Measurements from ENCODE around the gene ABR. TPM values are rescaled to one million over a fixed set of nuclear protein-coding genes. Genes with fewer than 3 reads are reported as not detected.

ABR gene
- total RNA-seq, 1 donor from 2014 or later: 70.9 TPM

DNA sequence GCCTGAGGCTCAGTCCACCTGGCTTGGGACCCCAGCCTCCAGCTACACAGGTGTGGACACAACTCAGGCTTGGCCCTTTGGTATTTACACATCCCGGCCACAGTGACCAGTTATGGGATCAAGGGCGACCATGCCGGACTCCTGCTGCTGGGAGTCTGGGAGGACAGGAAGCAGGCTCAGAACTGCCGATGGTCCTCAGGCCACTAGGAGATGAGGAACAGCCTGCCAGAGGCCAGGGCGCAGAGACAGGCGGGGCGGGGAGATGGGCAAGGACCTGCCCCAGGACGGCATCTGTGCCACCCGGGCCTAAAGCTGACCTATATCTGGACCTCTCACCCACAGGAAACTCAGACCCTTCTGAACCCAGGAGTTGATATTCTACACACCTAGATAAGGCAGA is 212.7 kb downstream of the ABR start:
- no peaks in the 10 kb centered on the region for H3K9me3 ChIP-seq (ENCODE audit: insufficient read depth, low read depth, low read length)
- Mint-ChIP-seq H3K9me3 (ENCODE audit: unreplicated experiment) (no peaks in the 10 kb centered on the region), H3K4me1 (ENCODE audit: low read depth, unreplicated experiment) (peaks cover 39% of the 10 kb centered on the region), H3K36me3 (ENCODE audit: low read depth, unreplicated experiment) (peaks cover 16% of the 10 kb centered on the region), H3K27me3 (ENCODE audit: low read depth, unreplicated experiment) (no peaks in the 10 kb centered on the region), H3K4me3 (ENCODE audit: unreplicated experiment) (no peak overlapping the region), H3K27ac (ENCODE audit: unreplicated experiment) (no peak overlapping the region)
- TF ChIP-seq, protein P1, sequence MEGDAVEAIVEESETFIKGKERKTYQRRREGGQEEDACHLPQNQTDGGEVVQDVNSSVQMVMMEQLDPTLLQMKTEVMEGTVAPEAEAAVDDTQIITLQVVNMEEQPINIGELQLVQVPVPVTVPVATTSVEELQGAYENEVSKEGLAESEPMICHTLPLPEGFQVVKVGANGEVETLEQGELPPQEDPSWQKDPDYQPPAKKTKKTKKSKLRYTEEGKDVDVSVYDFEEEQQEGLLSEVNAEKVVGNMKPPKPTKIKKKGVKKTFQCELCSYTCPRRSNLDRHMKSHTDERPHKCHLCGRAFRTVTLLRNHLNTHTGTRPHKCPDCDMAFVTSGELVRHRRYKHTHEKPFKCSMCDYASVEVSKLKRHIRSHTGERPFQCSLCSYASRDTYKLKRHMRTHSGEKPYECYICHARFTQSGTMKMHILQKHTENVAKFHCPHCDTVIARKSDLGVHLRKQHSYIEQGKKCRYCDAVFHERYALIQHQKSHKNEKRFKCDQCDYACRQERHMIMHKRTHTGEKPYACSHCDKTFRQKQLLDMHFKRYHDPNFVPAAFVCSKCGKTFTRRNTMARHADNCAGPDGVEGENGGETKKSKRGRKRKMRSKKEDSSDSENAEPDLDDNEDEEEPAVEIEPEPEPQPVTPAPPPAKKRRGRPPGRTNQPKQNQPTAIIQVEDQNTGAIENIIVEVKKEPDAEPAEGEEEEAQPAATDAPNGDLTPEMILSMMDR (IDR thresholded peaks at IDR 0.05; ENCODE audit: insufficient read depth, low read depth, low read length): no peak
- no peak for TF ChIP-seq EZH2 (IDR thresholded peaks at IDR 0.05; ENCODE audit: insufficient read depth, low read length)
- peaks cover 98% of the 10 kb centered on the region for H3K79me2 ChIP-seq (ENCODE audit: insufficient read depth, low read length)
- no peak overlapping the region for H3K4me2 ChIP-seq (ENCODE audit: low read length)
- H4K20me1 ChIP-seq (ENCODE audit: insufficient read depth, low read length): peaks cover 93% of the 10 kb centered on the region
- DNase-seq (ENCODE audit: low read depth): no peak
- H3K27ac ChIP-seq (ENCODE audit: low read depth, low read length): no peak overlapping the region
- H3K27me3 ChIP-seq (ENCODE audit: insufficient read depth, low read length): peaks cover 3% of the 10 kb centered on the region
- H2AFZ ChIP-seq (ENCODE audit: low read depth, low read length): no peak overlapping the region
- no peak overlapping the region for H3K9ac ChIP-seq (ENCODE audit: low read length)
- FAIRE-seq: no peak
- H3K4me3 ChIP-seq (ENCODE audit: insufficient read depth, low read depth, low read length): no peak overlapping the region
- no peaks in the 10 kb centered on the region for H3K36me3 ChIP-seq (ENCODE audit: insufficient read depth, low read length)
- H3K4me1 ChIP-seq (ENCODE audit: insufficient read depth, low read length): peaks cover 17% of the 10 kb centered on the region

DNA sequence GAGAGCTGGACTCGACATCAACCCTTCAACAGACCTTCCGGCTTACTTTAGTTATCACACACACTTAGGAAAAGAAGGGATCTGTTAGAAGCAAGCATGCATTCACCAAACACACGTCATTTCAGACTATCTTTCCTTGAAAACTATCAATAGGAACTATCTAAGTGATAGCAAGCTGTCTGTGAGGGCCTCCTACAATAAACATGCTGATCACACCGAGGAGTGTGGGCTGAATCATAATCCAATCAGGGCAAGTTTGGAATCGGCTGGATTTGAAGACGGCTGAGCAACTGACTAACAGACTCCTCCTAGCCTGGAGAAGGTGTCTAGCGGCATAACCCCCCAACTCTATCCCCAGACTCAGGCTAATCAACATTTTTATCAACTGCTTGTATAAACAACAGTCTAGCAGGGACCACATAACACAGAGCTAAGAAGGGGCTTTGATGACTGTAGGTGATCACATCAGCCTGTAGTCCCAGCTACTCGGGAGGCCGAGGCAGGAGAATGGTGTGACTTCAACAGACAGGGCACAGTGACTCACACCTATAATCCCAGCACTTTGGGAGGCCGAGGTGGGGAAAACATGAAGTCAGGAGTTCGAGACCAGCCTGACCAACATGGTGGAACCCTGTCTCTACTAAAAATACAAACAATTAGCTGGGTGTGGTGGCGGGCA is 214.3 kb downstream of the ABR start:
- Mint-ChIP-seq H3K9me3 (ENCODE audit: unreplicated experiment) (no peaks in the 10 kb centered on the region), H3K27me3 (ENCODE audit: low read depth, unreplicated experiment) (no peaks in the 10 kb centered on the region), H3K36me3 (ENCODE audit: low read depth, unreplicated experiment) (peaks cover 15% of the 10 kb centered on the region), H3K27ac (ENCODE audit: unreplicated experiment) (no peak overlapping the region), H3K4me1 (ENCODE audit: low read depth, unreplicated experiment) (peaks cover 44% of the 10 kb centered on the region), H3K4me3 (ENCODE audit: unreplicated experiment) (no peak overlapping the region)
- TF ChIP-seq, protein P1 (IDR thresholded peaks at IDR 0.05; ENCODE audit: insufficient read depth, low read depth, low read length): no peak
- TF ChIP-seq EZH2 (IDR thresholded peaks at IDR 0.05; ENCODE audit: insufficient read depth, low read length): no peak
- Histone ChIP-seq H3K4me3 (ENCODE audit: insufficient read depth, low read depth, low read length) (no peak overlapping the region), H2AFZ (ENCODE audit: low read depth, low read length) (no peak overlapping the region), H3K9ac (ENCODE audit: low read length) (peak overlapping the region; percentile 2), H3K27me3 (ENCODE audit: insufficient read depth, low read length) (peaks cover 3% of the 10 kb centered on the region), H4K20me1 (ENCODE audit: insufficient read depth, low read length) (peaks cover 89% of the 10 kb centered on the region), H3K4me2 (ENCODE audit: low read length) (peak overlapping the region; percentile 32), H3K36me3 (ENCODE audit: insufficient read depth, low read length) (no peaks in the 10 kb centered on the region), H3K4me1 (ENCODE audit: insufficient read depth, low read length) (peaks cover 17% of the 10 kb centered on the region), H3K9me3 (ENCODE audit: insufficient read depth, low read depth, low read length) (no peaks in the 10 kb centered on the region), H3K27ac (ENCODE audit: low read depth, low read length) (no peak overlapping the region), H3K79me2 (ENCODE audit: insufficient read depth, low read length) (peaks cover 94% of the 10 kb centered on the region)
- peak; percentile 58 for DNase-seq (ENCODE audit: low read depth)
- no peak for FAIRE-seq

DNA sequence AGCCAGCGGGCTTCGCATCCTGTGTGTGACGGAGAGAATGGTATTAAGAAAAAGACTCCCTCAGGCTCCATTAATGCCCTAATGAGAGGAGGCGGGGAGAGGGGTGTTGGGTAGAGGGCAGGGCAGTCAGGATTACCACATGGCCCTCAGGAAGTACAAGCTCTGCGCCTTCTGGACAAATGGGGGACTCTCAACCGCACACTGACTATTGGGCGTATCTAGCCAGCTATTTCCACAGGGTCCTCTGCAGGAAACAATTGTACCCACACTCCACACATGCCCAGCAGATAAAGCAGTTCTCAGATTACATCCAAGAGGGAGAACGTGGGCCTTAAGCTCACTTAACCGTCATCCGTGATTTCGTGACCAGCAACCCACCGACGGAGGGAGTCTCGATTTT is 214.9 kb downstream of the ABR start:
- Mint-ChIP-seq H3K36me3 (ENCODE audit: low read depth, unreplicated experiment) (peaks cover 11% of the 10 kb centered on the region), H3K4me3 (ENCODE audit: unreplicated experiment) (no peak overlapping the region)

More for the DNA sequence above, 214.9 kb downstream of the ABR start:
- Histone ChIP-seq H3K4me3 (ENCODE audit: insufficient read depth, low read depth, low read length) (no peak overlapping the region), H3K27ac (ENCODE audit: low read depth, low read length) (no peak overlapping the region), H3K27me3 (ENCODE audit: insufficient read depth, low read length) (peaks cover 3% of the 10 kb centered on the region), H3K9me3 (ENCODE audit: insufficient read depth, low read depth, low read length) (no peaks in the 10 kb centered on the region), H3K4me2 (ENCODE audit: low read length) (peak overlapping the region; percentile 32), H3K4me1 (ENCODE audit: insufficient read depth, low read length) (peaks cover 17% of the 10 kb centered on the region), H3K79me2 (ENCODE audit: insufficient read depth, low read length) (peaks cover 94% of the 10 kb centered on the region), H3K9ac (ENCODE audit: low read length) (peak overlapping the region; percentile 2), H3K36me3 (ENCODE audit: insufficient read depth, low read length) (no peaks in the 10 kb centered on the region), H2AFZ (ENCODE audit: low read depth, low read length) (no peak overlapping the region), H4K20me1 (ENCODE audit: insufficient read depth, low read length) (peaks cover 89% of the 10 kb centered on the region)
- no peaks in the 10 kb centered on the region for H3K27me3 Mint-ChIP-seq (ENCODE audit: low read depth, unreplicated experiment)
- FAIRE-seq (no peak), DNase-seq (ENCODE audit: low read depth) (peak; percentile 34)
- peaks cover 41% of the 10 kb centered on the region for H3K4me1 Mint-ChIP-seq (ENCODE audit: low read depth, unreplicated experiment)
- TF ChIP-seq EZH2 (IDR thresholded peaks at IDR 0.05; ENCODE audit: insufficient read depth, low read length): no peak
- TF ChIP-seq, protein P1 (IDR thresholded peaks at IDR 0.05; ENCODE audit: insufficient read depth, low read depth, low read length): no peak
- H3K27ac Mint-ChIP-seq (ENCODE audit: unreplicated experiment): peak overlapping the region; percentile 11
- H3K9me3 Mint-ChIP-seq (ENCODE audit: unreplicated experiment): no peaks in the 10 kb centered on the region

Data from astrocyte (in vitro differentiated cells and primary cell).